AG10803 (cell line): ENCODE measurements around the gene SYVN1.

Experiments
- DNase-seq: peaks from one replicate; pipeline ENCODE4 v3.0.0; 2010; ENCODE audit warnings: low read depth
- H3K4me3 ChIP-seq: 2 replicates; pipeline ENCODE4 v1.5.1; 2011; ENCODE audit warnings: mild to moderate bottlenecking, low read length, control low read depth
- CTCF ChIP-seq: conservative IDR thresholded peaks from 2 replicates; pipeline ENCODE4 v1.5.1; 2011; ENCODE audit warnings: mild to moderate bottlenecking, low read length, control low read depth, inconsistent platforms

SYVN1 gene

GRCh38 chr11:65130631-65131416 is 3.5 kb downstream of the SYVN1 start:
- no peak overlapping the region for H3K4me3 ChIP-seq
- DNase-seq = no peak
- TF ChIP-seq CTCF = no peak

DNA sequence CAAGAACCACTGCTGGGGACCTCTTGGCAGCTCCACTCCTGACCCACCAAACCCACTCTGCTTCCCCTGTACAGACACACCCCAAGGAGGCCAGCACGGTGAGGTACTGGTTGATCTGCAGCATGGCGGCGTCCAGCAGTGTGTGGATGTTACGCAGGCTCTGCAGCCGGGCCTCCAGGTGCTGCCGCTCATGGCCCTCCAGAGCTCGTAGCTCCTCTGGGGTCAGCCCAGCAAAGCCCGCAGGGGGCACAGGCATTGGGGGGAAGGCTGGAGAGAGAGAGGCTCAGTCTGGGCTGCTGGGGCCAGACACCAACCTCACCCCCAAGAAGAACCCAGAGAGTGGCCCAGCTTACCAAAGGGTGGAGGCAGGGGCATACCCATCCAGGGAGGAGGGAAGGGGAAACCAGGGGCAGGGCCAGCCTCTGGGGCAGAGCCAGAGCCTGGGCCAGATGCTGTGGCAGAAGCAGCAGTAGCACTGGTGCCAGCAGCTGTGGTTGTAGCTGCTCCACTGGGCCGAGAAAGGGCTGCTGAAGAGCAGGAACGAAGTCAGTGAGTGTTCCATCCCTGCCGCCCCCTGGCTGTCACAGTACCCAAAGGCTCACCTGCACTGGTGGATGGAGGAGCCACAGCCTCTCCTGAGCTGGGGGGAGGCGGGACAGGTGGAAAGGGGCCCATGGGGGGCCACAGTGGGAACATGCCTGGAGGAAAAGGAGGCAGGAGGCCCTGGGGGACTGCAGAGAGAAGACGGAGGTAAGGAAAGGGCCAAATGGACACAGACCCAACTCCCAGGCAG is 4.5 kb downstream of the SYVN1 start:
- DNase-seq = no peak
- TF ChIP-seq CTCF = no peak
- H3K4me3 ChIP-seq = no peak overlapping the region

- DNase-seq = no peak
These were observed 5.9 kb downstream of the SYVN1 start for GRCh38 chr11:65128182-65129145.

DNA sequence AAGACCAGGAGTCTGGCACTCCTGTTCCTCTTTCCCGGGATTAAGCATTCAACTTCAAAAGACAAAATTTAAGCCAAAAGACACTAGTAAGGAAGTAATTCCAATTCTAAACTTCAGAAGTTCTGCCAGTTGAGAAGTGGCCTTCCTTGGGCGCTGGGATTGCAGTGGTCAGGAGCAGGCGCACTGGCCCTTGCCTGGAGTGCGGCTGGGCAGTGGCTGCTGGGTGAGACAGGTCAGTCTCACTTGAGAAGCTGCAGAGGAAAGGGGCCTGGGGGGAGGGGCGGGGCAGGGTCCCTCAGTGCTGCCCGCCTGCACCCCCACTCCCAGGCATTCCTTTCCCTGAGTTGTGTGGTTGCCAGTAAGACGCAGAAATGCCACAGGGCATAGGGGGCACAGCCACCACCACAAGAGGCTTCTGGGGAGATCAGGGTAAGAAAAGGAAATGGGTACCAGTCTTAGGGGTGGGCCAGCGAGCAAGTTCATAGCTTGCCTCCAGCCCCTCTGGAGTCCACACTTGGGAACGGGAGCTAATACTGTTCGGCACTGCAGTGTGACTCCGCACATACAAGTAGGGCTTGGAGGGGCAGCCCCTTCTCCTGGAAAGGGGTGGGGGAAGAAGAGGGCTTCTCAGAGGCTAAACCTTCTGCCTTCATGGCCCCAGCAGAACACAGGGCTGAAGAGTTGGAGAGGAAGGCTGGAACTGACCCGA is 6.7 kb downstream of the SYVN1 start:
- no peak for TF ChIP-seq CTCF
- no peak for DNase-seq
- H3K4me3 ChIP-seq = no peak overlapping the region

More at GRCh38 chr11:65128182-65129145, 5.9 kb downstream of the SYVN1 start:
- no peak for TF ChIP-seq CTCF
- H3K4me3 ChIP-seq = no peak overlapping the region

DNA sequence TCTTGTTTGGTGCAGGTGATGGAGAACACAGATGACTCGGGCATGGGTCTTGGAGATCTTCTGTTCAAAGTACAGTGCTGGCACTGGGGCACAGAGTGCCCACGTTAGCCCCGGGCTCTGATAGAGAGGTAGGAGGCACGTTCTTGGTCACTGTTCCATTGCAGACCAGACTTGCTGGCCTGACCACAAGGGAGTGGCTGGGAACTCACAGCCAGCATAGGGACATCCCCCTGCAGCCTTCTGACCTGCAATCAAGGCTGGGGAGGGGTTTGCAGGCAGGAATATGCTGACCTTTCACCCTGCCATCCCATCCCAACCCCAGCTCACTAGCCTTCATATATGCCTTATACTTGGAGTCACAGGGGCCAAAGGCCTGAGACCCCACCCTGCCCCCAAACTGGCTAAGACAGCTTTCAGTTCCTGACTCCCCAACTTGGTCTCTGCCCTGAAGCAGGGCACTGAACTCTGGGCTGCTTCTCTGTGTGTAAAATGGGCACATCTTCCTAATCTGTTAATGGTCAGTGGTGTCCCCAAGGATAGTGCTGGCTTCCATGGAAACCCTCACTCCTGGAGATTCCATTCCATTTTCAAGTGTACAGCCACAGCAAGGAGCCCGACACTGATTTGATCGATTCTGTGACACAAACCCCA is 7.6 kb downstream of the SYVN1 start:
- no peak for DNase-seq
- no peak overlapping the region for H3K4me3 ChIP-seq
- no peak for TF ChIP-seq CTCF
